GM12878 (cell line): ENCODE measurements around the gene ABCC3. TPM values are rescaled to one million over a fixed set of nuclear protein-coding genes. Genes with fewer than 3 reads are reported as not detected.

Experiments
- ATAC-seq: fragments of 200-7000 bp; cut with Tn5 transposase; 3 replicates; pipeline ENCODE4 v1.9.1; 2020; ENCODE audit warnings: mild to moderate bottlenecking, moderate library complexity
- BruUV-seq: library from RNA; stranded (reverse); fragments of 400-500 nt; replicated peaks from 2 replicates; lab custom pipeline; 2021; lab: Mats Ljungman, UMichigan
- CTCF ChIA-PET: fragments of 300-600 bp; sonication (Branson Sonifier 250); formaldehyde crosslinking; extraction: SDS; loops from one replicate; lab custom pipeline; 2021; ENCODE audit warnings: inconsistent platforms; lab: Yijun Ruan, JAX
- POLR2A ChIA-PET: fragments of 350-600 bp; formaldehyde crosslinking; extraction: SDS; loops from one replicate; lab custom pipeline; 2021; ENCODE audit warnings: inconsistent platforms; lab: Charles Lee
- RAD21 ChIA-PET: fragments of 300-600 bp; sonication (Branson Sonifier 250); formaldehyde crosslinking; loops from one replicate; lab custom pipeline; 2023; ENCODE audit warnings: antibody characterized with exemption; ENCODE audit not compliant: unreplicated experiment; lab: Charles Lee
- SMC1A ChIA-PET: fragments of 300-600 bp; sonication (Branson Sonifier 250); formaldehyde crosslinking; loops from one replicate; lab custom pipeline; 2023; ENCODE audit not compliant: unreplicated experiment, uncharacterized antibody; lab: Charles Lee
- DNase-seq: peaks from one replicate; pipeline ENCODE4 v3.0.0-alpha.2; 2011; ENCODE audit warnings: low read depth, low spot score
- FAIRE-seq: peaks from 3 replicates; lab custom pipeline; 2011; peaks lifted over from hg19 to GRCh38; lab: Jason Lieb, UNC
- H2AFZ ChIP-seq: 2 replicates; pipeline ENCODE4 v1.6.0; 2011; ENCODE audit warnings: low read depth, low read length, control low read depth; ENCODE audit not compliant: control insufficient read depth
- H3K27ac ChIP-seq: 2 replicates; pipeline ENCODE4 v1.5.1; 2011; ENCODE audit warnings: control low read depth; ENCODE audit not compliant: control insufficient read depth, insufficient read depth
- H3K27me3 ChIP-seq, 2 experiments: replicated peaks in 1 of 2; 2 replicates each; pipeline versions ENCODE4 v1.6.0 to v1.6.1; 2011; ENCODE audit warnings: low read length in 1 of 2; ENCODE audit not compliant: control insufficient read depth in 2 of 2, insufficient read depth in 2 of 2
- H3K36me3 ChIP-seq, 2 experiments: 2 replicates each; pipeline ENCODE4 v1.5.1; 2011; ENCODE audit warnings: low read length in 1 of 2; ENCODE audit not compliant: control insufficient read depth in 2 of 2, insufficient read depth in 2 of 2
- H3K4me1 ChIP-seq: 2 replicates; pipeline ENCODE4 v1.6.1; 2011; ENCODE audit warnings: mild to moderate bottlenecking, low read length, moderate library complexity, mixed read lengths; ENCODE audit not compliant: control insufficient read depth, insufficient read depth
- H3K4me2 ChIP-seq: 2 replicates; pipeline ENCODE4 v1.6.0; 2011; ENCODE audit warnings: control low read depth; ENCODE audit not compliant: control insufficient read depth, insufficient read depth
- H3K4me3 ChIP-seq: fragments of 200-600 bp; sonication (generic); 2 replicates; pipeline ENCODE4 v1.5.1; 2016
- H3K79me2 ChIP-seq: 2 replicates; pipeline ENCODE4 v1.6.0; 2011; ENCODE audit warnings: low read length; ENCODE audit not compliant: control insufficient read depth, insufficient read depth
- H3K9ac ChIP-seq: 2 replicates; pipeline ENCODE4 v1.8.0; 2011; ENCODE audit warnings: low read length, control low read depth, mixed read lengths; ENCODE audit not compliant: control insufficient read depth, insufficient read depth
- H3K9me3 ChIP-seq: replicated peaks from 3 replicates; pipeline ENCODE4 v1.5.1; 2011; ENCODE audit warnings: mild to moderate bottlenecking, low read length; ENCODE audit not compliant: control insufficient read depth, insufficient read depth
- H4K20me1 ChIP-seq: 2 replicates; pipeline ENCODE4 v1.6.0; 2011; ENCODE audit not compliant: control insufficient read depth, insufficient read depth
- BHLHE40 ChIP-seq, 2 experiments: fragments of 450-650 bp in 1 of 2; IDR thresholded peaks; 2 replicates each; pipeline ENCODE4 v1.6.1; 2011 to 2017; ENCODE audit warnings: low read depth in 2 of 2, borderline replicate concordance in 1 of 2, improper control_type of control experiment in 1 of 2, low read length in 1 of 2, mild to moderate bottlenecking in 1 of 2
- FOS ChIP-seq: IDR thresholded peaks from 3 replicates; pipeline ENCODE4 v1.6.1; 2011; ENCODE audit warnings: borderline replicate concordance; ENCODE audit not compliant: insufficient read length; ENCODE audit errors: extremely low read depth
- GABPA ChIP-seq: IDR thresholded peaks from 2 replicates; pipeline ENCODE4 v1.6.1; 2014; ENCODE audit warnings: antibody characterized with exemption, low read depth, mild to moderate bottlenecking, inconsistent platforms
- MTA3 ChIP-seq: IDR thresholded peaks from 2 replicates; pipeline ENCODE4 v1.6.1; 2012; ENCODE audit warnings: low read length, inconsistent platforms, borderline replicate concordance
- NFYB ChIP-seq: IDR thresholded peaks from 2 replicates; pipeline ENCODE4 v1.6.1; 2011; ENCODE audit warnings: low read depth, mild to moderate bottlenecking, low read length, improper control_type of control experiment, moderate library complexity; ENCODE audit not compliant: insufficient read depth
- POLR2AphosphoS2 ChIP-seq: IDR thresholded peaks from 2 replicates; pipeline ENCODE4 v1.6.1; 2011; ENCODE audit warnings: low read depth, mild to moderate bottlenecking, low read length, improper control_type of control experiment, moderate library complexity
- SMARCA5 ChIP-seq: fragments of 450-650 bp; IDR thresholded peaks from 2 replicates; pipeline ENCODE4 v1.6.1; 2017; ENCODE audit warnings: mild to moderate bottlenecking
- SRF ChIP-seq, 2 experiments: IDR thresholded peaks; 2 replicates each; pipeline ENCODE4 v1.6.1; 2011; ENCODE audit warnings: low read depth in 2 of 2, low read length in 2 of 2, mild to moderate bottlenecking in 1 of 2, moderate library complexity in 1 of 2
- YY1 ChIP-seq: IDR thresholded peaks from 2 replicates; pipeline ENCODE4 v1.6.1; 2011; ENCODE audit warnings: low read depth, mild to moderate bottlenecking, low read length
- WGBS: methylation state at CpG from one replicate; pipeline ENCODE4 v1.1.6; 2016; ENCODE audit warnings: low lambda C conversion rate; ENCODE audit not compliant: insufficient replicate concordance, insufficient coverage; ENCODE audit errors: missing lambda C conversion rate; 5-methylcytosine and 5-hydroxymethylcytosine counted together
- in situ Hi-C: fragments of 300-500 bp; cut with MboI; formaldehyde crosslinking; loops from 9 replicates; pipeline ENCODE4 v1.14.3; 2018; ENCODE audit warnings: mixed read lengths
- intact Hi-C: fragments of 100-400 bp; cut with micrococcal nuclease; formaldehyde crosslinking; loops from one replicate; pipeline ENCODE4 v1.14.2; 2022; ENCODE audit not compliant: unreplicated experiment
- polyA plus RNA-seq, 11 experiments: library from polyadenylated mRNA; depleted of rRNA in 4 of 11; unstranded in 6 of 11; stranded (reverse) in 5 of 11; fragments of >200 nt; fragmentation: Nextera tagmentation in 4 of 11; fragmentation: Illumina TruSeq in 1 of 11; extraction: Ambion mirVana in 4 of 11; extraction: Trizol in 1 of 11; gene quantifications; 1 replicate in 1 of 11; 2 replicates in 10 of 11; pipeline versions ENCODE4 v1.2.1 to v1.2.3, GENCODE V29; 2011 to 2016; ENCODE audit warnings: inconsistent platforms in 2 of 11, missing spikeins in 2 of 11, low read depth in 1 of 11
- total RNA-seq, 4 experiments: library from RNA; depleted of rRNA in 3 of 4; stranded (reverse); fragments of >200 nt in 3 of 4; fragmentation: Illumina TruSeq in 1 of 4; extraction: Trizol in 1 of 4; gene quantifications; 2 replicates each; pipeline versions ENCODE4 v1.2.1 to v1.2.3, GENCODE V29; 2013 to 2021
- TF ChIP-seq, protein P1 (sequence below): fragments of 450-650 bp; IDR thresholded peaks from 2 replicates; pipeline ENCODE4 v1.6.1; 2018; ENCODE audit warnings: mild to moderate bottlenecking, low read depth, moderate library complexity; ENCODE audit not compliant: partially characterized antibody
- TF ChIP-seq, protein P2 (sequence below): fragments of 450-650 bp; IDR thresholded peaks from 2 replicates; pipeline ENCODE4 v1.6.1; 2016; ENCODE audit warnings: mild to moderate bottlenecking
- TF ChIP-seq, protein P3 (sequence below): fragments of 450-650 bp; IDR thresholded peaks from 2 replicates; pipeline ENCODE4 v1.6.1; 2016; ENCODE audit warnings: mild to moderate bottlenecking, moderate library complexity, borderline replicate concordance

The ABCC3 gene
- total and polyA plus RNA-seq, 10 of the 15 experiments (the other 5 are each of a cell fraction or from before 2014, with no cell fraction given), result 0.21 to 2.3 (median 0.71) TPM; not detected in 6

DNA sequence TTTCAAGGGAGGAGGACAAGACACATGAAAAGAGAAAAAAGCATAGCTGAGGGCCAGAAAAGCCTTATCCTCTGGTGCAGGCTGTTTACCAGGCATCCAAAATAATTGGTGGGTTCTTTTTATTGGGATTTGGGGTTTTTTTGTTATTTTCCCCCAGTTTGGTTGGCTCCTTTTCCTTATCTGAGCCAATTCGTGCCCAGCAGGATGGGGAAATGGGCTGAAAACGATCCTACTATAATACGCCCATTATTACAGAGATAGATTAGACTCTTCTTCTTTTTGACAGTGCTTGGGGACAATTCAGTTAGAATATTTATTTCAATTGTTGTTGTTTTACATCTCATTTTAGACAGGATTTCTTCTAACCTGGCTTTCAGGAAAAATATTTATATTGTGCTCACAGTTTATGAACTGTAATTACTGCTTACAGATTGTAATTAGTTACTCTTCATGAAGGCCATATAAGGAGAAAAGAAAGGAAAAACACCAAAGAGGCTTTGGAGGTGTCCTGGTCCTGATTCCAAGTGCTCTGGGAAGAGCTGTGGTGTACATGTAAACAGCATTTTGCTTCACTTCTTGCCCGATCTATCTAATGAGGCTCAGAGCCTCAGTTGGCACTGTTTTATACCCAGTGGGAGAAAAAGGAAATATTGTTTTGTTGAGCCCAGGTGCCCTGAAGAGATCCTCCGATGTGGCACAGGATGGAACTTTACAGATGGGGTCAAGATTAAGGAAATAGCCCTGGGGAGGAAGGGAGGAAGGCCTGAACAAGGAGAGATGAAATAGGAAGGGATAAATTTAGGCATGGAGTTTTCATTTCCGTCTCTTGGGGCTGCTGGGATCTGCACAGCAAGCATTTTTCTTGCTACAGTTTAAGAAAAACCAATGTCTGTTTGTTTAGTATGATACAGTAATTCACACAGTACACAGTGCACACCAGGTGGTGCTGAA is 73.6 kb downstream of the ABCC3 start:
- BruUV-seq, result TSS peak; percentile 98
- peak overlapping the region; percentile 86 for H3K27ac ChIP-seq
- peak overlapping the region; percentile 91 for H3K9ac ChIP-seq
- no peaks in the 10 kb centered on the region for H4K20me1 ChIP-seq
- ATAC-seq, result peak; percentile 20
- CTCF ChIA-PET, result interaction anchor here (1.1 to 1.6 kb wide), 3 partner anchors 9 to 248 kb away, joined by 3 to 5 read pairs (median 4); no protein-coding TSS in a partner anchor
- no peak for FAIRE-seq
- DNase-seq, result peak; percentile 17
- SMC1A ChIA-PET, result interaction anchor here (1.0 to 1.5 kb wide), 3 partner anchors 9 to 17 kb away, joined by 3 to 5 read pairs (median 4); partner anchors contain the start of gene LUC7L3
- peak overlapping the region; percentile 65 for H3K4me2 ChIP-seq
- in situ Hi-C loops (no loop called here), intact Hi-C loops (no loop called here)
- H3K9me3 ChIP-seq, result no peaks in the 10 kb centered on the region
- 0% methylated on average over 6 of the region's 6 CpGs for WGBS
- H3K36me3 ChIP-seq, result no peaks in the 10 kb centered on the region; a peak in 1 of 4 replicates
- H3K4me1 ChIP-seq, result peaks cover 9% of the 10 kb centered on the region
- no peaks in the 10 kb centered on the region for H3K27me3 ChIP-seq
- RAD21 ChIA-PET, result interaction anchor here (1.1 to 1.7 kb wide), 2 partner anchors 11 to 12 kb away, joined by 3 to 5 read pairs; partner anchors contain the start of gene LUC7L3
- POLR2A ChIA-PET, result interaction anchor here (0.8 to 3.5 kb wide), 4 partner anchors 10 to 158 kb away, joined by 3 to 25 read pairs (median 3); partner anchors contain the start of genes LUC7L3 and TOB1
- peaks cover 38% of the 10 kb centered on the region for H3K79me2 ChIP-seq
- H3K4me3 ChIP-seq, result peak overlapping the region; percentile 81
- H2AFZ ChIP-seq, result peak overlapping the region; percentile 57
- TF ChIP-seq GABPA (no peak), FOS (no peak), MTA3 (no peak), NFYB (no peak), POLR2AphosphoS2 (no peak), SRF (IDR thresholded peaks at IDR 0.05; ENCODE audit: low read depth in 2 of 2, low read length in 2 of 2) (peak in 1 of 2 experiments; percentile 36; a peak in 1 of 4 replicates), SMARCA5 (no peak), BHLHE40 (IDR thresholded peaks at IDR 0.05; ENCODE audit: borderline replicate concordance in 1 of 2, low read depth in 2 of 2, low read length in 1 of 2) (no peak), YY1 (no peak)
- TF ChIP-seq, protein P1, sequence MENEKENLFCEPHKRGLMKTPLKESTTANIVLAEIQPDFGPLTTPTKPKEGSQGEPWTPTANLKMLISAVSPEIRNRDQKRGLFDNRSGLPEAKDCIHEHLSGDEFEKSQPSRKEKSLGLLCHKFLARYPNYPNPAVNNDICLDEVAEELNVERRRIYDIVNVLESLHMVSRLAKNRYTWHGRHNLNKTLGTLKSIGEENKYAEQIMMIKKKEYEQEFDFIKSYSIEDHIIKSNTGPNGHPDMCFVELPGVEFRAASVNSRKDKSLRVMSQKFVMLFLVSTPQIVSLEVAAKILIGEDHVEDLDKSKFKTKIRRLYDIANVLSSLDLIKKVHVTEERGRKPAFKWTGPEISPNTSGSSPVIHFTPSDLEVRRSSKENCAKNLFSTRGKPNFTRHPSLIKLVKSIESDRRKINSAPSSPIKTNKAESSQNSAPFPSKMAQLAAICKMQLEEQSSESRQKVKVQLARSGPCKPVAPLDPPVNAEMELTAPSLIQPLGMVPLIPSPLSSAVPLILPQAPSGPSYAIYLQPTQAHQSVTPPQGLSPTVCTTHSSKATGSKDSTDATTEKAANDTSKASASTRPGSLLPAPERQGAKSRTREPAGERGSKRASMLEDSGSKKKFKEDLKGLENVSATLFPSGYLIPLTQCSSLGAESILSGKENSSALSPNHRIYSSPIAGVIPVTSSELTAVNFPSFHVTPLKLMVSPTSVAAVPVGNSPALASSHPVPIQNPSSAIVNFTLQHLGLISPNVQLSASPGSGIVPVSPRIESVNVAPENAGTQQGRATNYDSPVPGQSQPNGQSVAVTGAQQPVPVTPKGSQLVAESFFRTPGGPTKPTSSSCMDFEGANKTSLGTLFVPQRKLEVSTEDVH, result peak; percentile 20
- TF ChIP-seq, protein P2, sequence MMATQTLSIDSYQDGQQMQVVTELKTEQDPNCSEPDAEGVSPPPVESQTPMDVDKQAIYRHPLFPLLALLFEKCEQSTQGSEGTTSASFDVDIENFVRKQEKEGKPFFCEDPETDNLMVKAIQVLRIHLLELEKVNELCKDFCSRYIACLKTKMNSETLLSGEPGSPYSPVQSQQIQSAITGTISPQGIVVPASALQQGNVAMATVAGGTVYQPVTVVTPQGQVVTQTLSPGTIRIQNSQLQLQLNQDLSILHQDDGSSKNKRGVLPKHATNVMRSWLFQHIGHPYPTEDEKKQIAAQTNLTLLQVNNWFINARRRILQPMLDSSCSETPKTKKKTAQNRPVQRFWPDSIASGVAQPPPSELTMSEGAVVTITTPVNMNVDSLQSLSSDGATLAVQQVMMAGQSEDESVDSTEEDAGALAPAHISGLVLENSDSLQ, result no peak
- TF ChIP-seq, protein P3, sequence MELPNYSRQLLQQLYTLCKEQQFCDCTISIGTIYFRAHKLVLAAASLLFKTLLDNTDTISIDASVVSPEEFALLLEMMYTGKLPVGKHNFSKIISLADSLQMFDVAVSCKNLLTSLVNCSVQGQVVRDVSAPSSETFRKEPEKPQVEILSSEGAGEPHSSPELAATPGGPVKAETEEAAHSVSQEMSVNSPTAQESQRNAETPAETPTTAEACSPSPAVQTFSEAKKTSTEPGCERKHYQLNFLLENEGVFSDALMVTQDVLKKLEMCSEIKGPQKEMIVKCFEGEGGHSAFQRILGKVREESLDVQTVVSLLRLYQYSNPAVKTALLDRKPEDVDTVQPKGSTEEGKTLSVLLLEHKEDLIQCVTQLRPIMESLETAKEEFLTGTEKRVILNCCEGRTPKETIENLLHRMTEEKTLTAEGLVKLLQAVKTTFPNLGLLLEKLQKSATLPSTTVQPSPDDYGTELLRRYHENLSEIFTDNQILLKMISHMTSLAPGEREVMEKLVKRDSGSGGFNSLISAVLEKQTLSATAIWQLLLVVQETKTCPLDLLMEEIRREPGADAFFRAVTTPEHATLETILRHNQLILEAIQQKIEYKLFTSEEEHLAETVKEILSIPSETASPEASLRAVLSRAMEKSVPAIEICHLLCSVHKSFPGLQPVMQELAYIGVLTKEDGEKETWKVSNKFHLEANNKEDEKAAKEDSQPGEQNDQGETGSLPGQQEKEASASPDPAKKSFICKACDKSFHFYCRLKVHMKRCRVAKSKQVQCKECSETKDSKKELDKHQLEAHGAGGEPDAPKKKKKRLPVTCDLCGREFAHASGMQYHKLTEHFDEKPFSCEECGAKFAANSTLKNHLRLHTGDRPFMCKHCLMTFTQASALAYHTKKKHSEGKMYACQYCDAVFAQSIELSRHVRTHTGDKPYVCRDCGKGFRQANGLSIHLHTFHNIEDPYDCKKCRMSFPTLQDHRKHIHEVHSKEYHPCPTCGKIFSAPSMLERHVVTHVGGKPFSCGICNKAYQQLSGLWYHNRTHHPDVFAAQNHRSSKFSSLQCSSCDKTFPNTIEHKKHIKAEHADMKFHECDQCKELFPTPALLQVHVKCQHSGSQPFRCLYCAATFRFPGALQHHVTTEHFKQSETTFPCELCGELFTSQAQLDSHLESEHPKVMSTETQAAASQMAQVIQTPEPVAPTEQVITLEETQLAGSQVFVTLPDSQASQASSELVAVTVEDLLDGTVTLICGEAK, result peak; percentile 70
